Left ventricle myocardium superior (tissue), 1 donor: Measurements from ENCODE around the gene DBNDD2. TPM values are rescaled to one million over a fixed set of nuclear protein-coding genes. Genes with fewer than 3 reads are reported as not detected.

Experiments
- ATAC-seq: fragments of 200-7000 bp; cut with Tn5 transposase; one replicate; pipeline ENCODE4 v1.9.1; 2020; ENCODE audit warnings: mild to moderate bottlenecking, moderate library complexity
- DNase-seq: peaks from one replicate; pipeline ENCODE4 v3.0.0-alpha.2; 2020
- intact Hi-C: fragments of 100-400 bp; cut with micrococcal nuclease; formaldehyde crosslinking; loops from one replicate; pipeline ENCODE4 v1.11.0; 2022
- total RNA-seq: library from RNA; stranded (reverse); fragmentation: NEBNext Ultra II Directional; extraction: Animal tissue kit (Norgen Biotek cat#: 25700); gene quantifications from one replicate; pipeline ENCODE4 v1.2.1, GENCODE V29; 2021
- donor health status: DM: no; HTN: yes; CAD: no; lungs with severe emphysema.

Gene DBNDD2
- total RNA-seq, 1 donor from 2014 or later, result 339 TPM

GRCh38 chr20:45409521-45410272, 1.6 kb downstream of the DBNDD2 start:
- no peak for ATAC-seq
- DNase-seq, result no peak
- intact Hi-C loops, result no loop called here

- DNase-seq, result no peak
- intact Hi-C loops, result no loop called here
- ATAC-seq, result no peak
These were observed 2.8 kb downstream of the DBNDD2 start for GRCh38 chr20:45410887-45411286.

- intact Hi-C loops, result no loop called here
- DNase-seq (no peak), ATAC-seq (no peak)
These were observed 4.6 kb downstream of the DBNDD2 start for GRCh38 chr20:45412653-45413052.

- intact Hi-C loops, result no loop called here
- ATAC-seq, result no peak
- DNase-seq, result no peak
These were observed 5.4 kb downstream of the DBNDD2 start for GRCh38 chr20:45413479-45413878.

GRCh38 chr20:45415822-45416637, 7.9 kb downstream of the DBNDD2 start, which contains the start of gene PIGT:
PIGT (plus strand) TSS chr20:45416141; CDS start chr20:45416157, 16 bp downstream.
- intact Hi-C loops, result no loop called here
- ATAC-seq, result peak; percentile 71

GRCh38 chr20:45416917-45417316, 8.8 kb downstream of the DBNDD2 start:
- intact Hi-C loops, result no loop called here
- ATAC-seq (no peak), DNase-seq (no peak)

More at GRCh38 chr20:45415822-45416637, 7.9 kb downstream of the DBNDD2 start, which contains the start of gene PIGT:
- peak; percentile 90 for DNase-seq

- peak; percentile 91 for ATAC-seq
These were observed 11.4 kb downstream of the DBNDD2 start for GRCh38 chr20:45419188-45420091.

GRCh38 chr20:45420125-45420524, 12.0 kb downstream of the DBNDD2 start:
- DNase-seq, result peak; percentile 37
- ATAC-seq, result peak; percentile 41
- intact Hi-C loops, result no loop called here

More at GRCh38 chr20:45419188-45420091, 11.4 kb downstream of the DBNDD2 start:
- intact Hi-C loops, result no loop called here
- peak; percentile 62 for DNase-seq

- intact Hi-C loops, result no loop called here
- ATAC-seq, result no peak
- DNase-seq, result no peak
These were observed 15.6 kb downstream of the DBNDD2 start for GRCh38 chr20:45423700-45424099.

- DNase-seq (no peak), ATAC-seq (no peak)
- intact Hi-C loops, result no loop called here
These were observed 17.5 kb downstream of the DBNDD2 start for GRCh38 chr20:45425561-45425960.

GRCh38 chr20:45426320-45427016, 18.4 kb downstream of the DBNDD2 start:
- ATAC-seq (peak; percentile 25), DNase-seq (no peak)
- intact Hi-C loops, result no loop called here

- intact Hi-C loops, result no loop called here
- ATAC-seq, result peak; percentile 62
- peak; percentile 43 for DNase-seq
These were observed 19.4 kb downstream of the DBNDD2 start for GRCh38 chr20:45427236-45428149.

- intact Hi-C loops, result loop anchor here (10.0 kb wide), 1 partner anchor 55 kb away; the partner anchor contains the start of gene TP53TG5
- ATAC-seq, result no peak
- no peak for DNase-seq
These were observed 21.5 kb downstream of the DBNDD2 start for GRCh38 chr20:45429618-45430017.

GRCh38 chr20:45432294-45432693, 24.2 kb downstream of the DBNDD2 start:
- ATAC-seq (no peak), DNase-seq (no peak)
- intact Hi-C loops, result loop anchor here (10.0 kb wide), 1 partner anchor 57 kb away; the partner anchor contains the start of gene TP53TG5

GRCh38 chr20:45433316-45433715, 25.2 kb downstream of the DBNDD2 start:
- DNase-seq, result peak; percentile 83
- intact Hi-C loops, result loop anchor here (10.0 kb wide), 1 partner anchor 59 kb away; the partner anchor contains the start of gene TP53TG5

GRCh38 chr20:45433976-45434375, 25.9 kb downstream of the DBNDD2 start:
- no peak for ATAC-seq
- DNase-seq, result no peak
- intact Hi-C loops, result loop anchor here (10.0 kb wide), 1 partner anchor 59 kb away; the partner anchor contains the start of gene TP53TG5

More at GRCh38 chr20:45433316-45433715, 25.2 kb downstream of the DBNDD2 start:
- peak; percentile 89 for ATAC-seq
